ENCODE results near the gene WDFY2.
"Not testable (repeated sequence)": the region's sequence is repeated elsewhere in the genome, so short reads cannot be mapped to it uniquely, and the experiment has no call there.

The WDFY2 gene

DNA sequence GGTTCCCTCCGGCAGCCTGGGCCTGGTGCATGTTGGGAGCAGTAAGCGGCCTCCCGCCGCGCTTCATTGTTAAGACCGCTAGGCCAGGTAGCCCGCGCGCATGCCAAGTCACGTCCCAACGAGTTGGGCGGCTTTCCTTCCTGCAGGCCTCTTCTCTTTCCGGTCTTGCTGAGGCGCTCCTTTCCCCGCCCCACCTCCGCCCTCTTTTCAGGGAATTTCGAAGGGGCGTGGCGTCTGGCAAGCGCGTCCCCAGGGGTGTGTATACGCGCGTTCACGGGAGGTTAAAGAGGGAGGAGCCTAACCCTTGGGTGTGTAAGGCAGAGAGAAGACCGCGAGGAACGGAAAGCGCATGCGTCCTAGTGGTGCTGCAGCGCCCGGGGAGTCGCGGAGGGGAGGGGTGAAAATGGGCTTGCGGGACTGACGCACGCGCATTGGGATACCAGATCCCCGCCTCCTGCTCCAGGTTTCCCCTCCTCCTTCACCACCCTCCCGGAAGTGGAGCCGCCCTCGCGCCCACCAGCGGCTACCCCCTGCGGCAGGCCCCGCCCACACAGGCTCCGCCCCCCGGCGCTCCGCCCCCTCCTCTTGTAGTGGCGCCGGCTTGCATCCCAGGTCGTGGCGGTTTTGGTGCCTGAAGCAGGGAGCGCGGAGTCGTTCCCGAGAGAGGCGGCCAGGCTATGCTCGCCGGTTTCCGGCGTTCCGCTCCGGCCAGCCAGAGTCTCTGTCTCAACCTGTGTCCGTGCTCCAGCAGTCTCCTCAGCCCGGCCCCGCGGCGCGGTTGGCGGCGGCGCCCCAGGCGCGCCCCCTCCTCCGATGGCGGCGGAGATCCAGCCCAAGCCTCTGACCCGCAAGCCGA is at the start of gene WDFY2:
Gene WDFY2, plus strand, starts transcription at position 588 of the 856 bp plus-strand sequence. Its CDS starts 226 bp downstream, at position 814.
- peak; percentile 97 to 99 for DNase-seq

- DNase-seq = no peak
These were observed 45.6 kb upstream of the WDFY2 start for GRCh38 chr13:51538591-51539179.

DNA sequence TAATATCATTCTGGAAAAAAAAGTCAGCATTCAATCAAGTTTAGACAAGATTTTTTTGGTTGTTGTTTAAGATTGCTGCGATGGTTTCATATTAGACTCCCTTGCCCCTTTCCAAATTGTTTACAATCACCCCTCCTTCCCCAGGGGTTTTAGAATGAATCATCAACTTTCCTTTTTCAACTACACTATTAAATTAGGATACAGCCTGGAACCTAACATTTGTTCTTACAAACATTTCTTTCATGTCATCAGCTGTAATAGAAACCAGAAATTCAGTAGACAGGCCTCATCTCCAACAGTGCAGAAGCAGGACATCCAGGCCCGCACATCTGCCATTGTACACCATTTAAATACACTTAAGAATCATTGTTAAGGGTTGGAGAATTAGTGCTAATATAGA is 44.4 kb upstream of the WDFY2 start:
- DNase-seq = no peak

DNA sequence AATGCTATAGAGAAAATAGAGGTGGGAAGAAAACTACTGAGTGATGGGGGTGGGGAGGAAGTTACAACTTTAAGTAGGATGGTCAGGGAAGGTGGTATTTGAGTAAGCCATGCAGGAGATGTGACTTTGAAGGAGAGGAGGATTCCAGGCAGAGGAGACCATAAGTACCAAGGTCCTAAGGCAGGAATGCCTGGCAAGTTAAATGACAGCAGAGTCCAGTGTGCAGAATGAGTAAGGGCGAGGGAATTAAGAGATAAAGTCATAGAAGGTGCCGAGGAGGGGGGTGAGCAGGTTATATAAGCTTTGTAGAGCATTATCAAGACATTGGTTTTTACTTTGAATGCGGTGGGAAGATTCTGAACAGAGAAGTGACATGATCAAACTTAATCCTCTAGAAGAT is 43.2 kb upstream of the WDFY2 start:
- no peak for DNase-seq

DNA sequence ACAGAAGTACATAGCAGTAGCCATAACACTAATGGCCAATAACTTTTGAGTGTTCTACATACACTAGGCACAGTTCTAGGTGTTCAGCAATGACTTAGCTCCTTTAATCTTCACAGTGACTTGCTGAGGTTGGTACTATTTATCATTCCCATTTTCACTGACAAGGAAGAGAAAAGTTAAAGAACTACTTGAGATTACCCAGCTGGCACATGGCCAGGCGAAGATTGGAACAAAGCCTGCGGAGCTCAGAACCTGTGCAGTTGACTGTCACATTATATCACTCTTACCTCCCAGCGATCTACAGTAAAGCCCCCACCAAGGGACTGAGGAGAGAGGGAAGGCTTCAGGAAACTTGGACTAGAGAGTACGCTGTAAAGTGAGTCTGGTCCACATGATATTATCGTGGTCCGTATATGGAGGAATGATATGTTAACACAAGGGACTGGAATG is 42.4 kb upstream of the WDFY2 start:
- no peak for DNase-seq

- no peak for DNase-seq
These were observed 41.7 kb upstream of the WDFY2 start for GRCh38 chr13:51542346-51543242.

- DNase-seq = not testable (repeated sequence)
These were observed 38.8 kb upstream of the WDFY2 start for GRCh38 chr13:51545446-51545845.

DNA sequence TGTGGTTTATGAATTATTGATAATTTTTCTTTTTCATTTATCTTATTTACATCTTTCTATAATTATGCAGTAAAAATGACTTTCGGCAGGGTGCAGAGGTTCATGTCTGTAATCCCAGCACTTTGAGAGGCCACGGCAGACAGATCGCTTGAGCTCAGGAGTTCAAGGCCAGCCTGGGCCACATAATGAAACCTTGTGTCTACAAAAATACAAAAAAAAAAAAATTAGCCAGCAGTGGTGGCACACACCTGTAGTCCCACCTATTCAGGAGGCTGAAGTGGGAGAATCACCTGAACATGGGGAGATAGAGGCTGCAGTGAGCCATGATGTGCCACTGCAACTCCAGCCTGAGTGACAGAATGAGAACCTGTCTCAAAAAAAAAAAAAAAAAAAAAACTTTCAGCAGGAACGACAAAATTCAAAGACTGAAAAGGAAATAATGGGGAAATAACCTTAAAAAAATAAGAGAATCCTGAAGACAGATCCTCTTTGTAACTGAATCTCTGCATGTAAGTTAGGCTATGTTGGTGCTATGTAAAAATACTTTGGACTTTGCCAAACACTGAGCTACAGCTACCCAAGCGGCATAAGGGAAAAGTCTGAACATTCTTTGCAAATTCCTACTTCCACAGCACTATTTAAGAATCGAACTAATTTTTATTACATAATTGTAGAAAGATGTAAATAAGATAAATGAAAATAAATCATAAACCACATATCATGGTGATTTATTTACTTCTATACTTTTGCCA is 36.7 kb upstream of the WDFY2 start:
- DNase-seq = no peak

DNA sequence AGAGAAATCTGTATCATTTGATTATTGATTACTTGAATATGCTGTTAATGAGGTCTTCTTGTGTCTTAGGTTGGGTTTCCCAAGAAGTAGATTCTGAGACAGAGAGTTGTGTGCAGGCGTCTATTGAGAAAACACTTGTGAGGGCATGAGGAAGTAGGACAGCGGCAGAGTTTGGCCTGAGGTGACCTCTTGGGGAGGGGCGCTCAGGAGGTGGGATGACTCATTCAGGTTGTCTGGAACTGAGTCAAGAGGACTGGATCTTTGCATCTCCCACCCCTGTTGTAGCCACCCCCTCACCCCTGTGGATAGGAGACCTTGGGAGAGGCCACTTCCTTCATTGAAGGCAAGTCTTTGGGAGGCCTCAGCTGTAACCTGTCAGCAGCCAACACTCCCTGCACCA is 35.2 kb upstream of the WDFY2 start:
- DNase-seq = no peak

- no peak for DNase-seq
These were observed 34.7 kb upstream of the WDFY2 start for GRCh38 chr13:51549593-51549992.

DNA sequence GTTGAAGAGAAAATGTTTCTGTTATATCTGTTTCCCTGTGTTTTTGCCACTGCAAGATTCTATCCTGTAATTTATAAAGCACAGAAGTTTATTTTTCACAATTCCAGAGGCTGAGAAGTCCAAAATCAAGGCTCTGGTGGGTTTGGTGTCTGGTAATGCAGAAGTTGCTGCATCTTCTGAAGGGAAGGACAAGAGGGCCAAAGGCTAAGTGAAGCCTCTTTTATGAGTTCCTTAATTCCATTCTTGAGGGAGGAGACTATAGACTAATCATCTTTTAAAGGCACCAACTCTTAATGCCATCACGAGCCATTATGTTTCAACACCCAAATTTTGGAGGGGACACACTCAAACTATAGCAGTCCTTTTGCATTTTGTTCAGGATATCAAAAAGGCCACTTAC is 34.1 kb upstream of the WDFY2 start:
- DNase-seq = no peak

GRCh38 chr13:51551416-51551815 is 32.8 kb upstream of the WDFY2 start:
- DNase-seq = no peak

DNA sequence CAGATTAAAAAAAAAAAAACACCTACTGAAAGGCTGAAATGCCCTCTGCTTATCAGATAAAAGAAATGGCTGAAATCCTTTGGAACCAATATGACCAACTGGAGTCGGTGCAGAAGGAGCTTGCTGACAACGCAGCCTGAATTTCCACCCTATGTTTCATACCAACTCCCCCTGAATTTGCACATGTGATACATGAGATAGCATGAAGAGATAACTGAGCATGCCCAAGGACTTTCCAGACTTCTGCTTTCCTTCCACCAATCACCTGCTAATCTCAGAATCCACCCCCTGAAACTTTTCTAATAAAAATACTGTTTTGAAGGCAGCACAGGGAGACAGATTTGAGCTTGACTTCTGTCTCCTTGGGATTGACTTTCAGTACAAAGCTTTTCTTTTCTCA is 32.2 kb upstream of the WDFY2 start:
- no peak for DNase-seq

- no peak for DNase-seq
These were observed 30.7 kb upstream of the WDFY2 start for GRCh38 chr13:51553531-51553930.

- no peak for DNase-seq
These were observed 27.5 kb upstream of the WDFY2 start for GRCh38 chr13:51556740-51557139.

DNA sequence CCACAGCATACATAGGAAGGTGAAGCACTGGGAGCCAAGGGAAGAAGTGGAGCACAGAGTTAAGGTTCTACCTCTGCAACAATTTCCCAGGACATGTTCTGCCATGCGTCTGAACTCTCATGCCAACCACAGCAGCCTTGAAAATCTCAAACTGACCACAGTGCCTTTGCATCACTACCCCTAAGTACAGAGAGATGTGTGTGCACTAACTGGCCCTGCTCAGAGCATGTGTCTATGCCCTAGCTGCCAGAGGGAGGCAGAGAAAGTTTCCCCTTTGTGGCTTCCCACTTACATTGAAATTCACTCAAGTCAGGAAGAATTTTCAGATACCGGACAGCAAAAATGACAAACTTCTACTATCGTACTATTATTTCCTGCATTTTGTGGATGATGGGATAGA is 26.8 kb upstream of the WDFY2 start:
- no peak for DNase-seq

DNA sequence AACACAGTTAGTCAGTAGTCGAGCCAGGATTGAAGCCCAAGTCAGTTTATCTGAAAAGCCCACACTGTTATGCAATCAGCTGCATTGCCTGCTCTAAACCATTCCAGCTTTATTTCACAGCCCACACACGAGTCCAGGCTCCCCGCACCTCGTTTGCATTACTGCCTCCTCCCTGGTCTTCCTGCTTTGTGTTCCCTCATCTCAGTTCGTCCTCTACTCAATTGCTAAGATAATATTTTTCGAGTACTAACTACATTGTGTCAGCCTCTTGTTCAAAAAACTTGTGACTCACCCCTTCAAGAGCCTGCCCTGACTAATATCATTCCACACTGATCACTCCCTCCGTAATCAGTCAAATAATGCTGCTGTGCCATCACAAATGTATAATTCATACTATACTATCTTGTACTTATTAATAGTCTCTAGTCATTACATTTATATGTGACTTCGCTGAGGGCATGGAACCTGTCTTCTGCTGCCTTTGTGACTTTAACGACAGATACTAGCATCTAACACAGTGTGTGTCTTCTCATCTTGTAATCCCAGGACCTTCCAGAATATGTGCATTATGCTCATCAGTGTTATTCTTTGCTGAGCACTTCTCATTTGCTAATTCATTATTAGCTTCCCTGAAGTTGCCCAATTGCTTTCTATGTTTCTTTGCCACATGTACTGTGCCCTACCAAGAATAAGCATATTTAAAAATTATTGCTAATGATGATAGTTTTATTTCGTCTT is 26.2 kb upstream of the WDFY2 start:
- no peak for DNase-seq

- no peak for DNase-seq
These were observed 24.1 kb upstream of the WDFY2 start for GRCh38 chr13:51559946-51560735.

GRCh38 chr13:51562011-51562671 is 22.1 kb upstream of the WDFY2 start:
- DNase-seq = no peak

GRCh38 chr13:51564252-51564651 is 20.0 kb upstream of the WDFY2 start:
- DNase-seq = no peak

GRCh38 chr13:51564671-51565070 is 19.6 kb upstream of the WDFY2 start:
- no peak for DNase-seq
